Kidney (tissue), 14 donors: ENCODE measurements around the gene PTK6. TPM values are rescaled to one million over a fixed set of nuclear protein-coding genes. Genes with fewer than 3 reads are reported as not detected.

Source experiments
- DNase-seq, 5 donors: peaks; one replicate each; pipeline ENCODE4 v3.0.0-alpha.2; 2013 to 2020
- FAIRE-seq: peaks from 2 replicates; lab custom pipeline; 2012; peaks lifted over from hg19 to GRCh38; lab: Jason Lieb, UNC
- H3K27ac ChIP-seq, 2 donors: one replicate each; pipeline ENCODE4 v1.7.0; 2013; ENCODE audit warnings: low read depth in 2 of 2, low read length in 2 of 2, inconsistent platforms in 1 of 2
- H3K27me3 ChIP-seq: one replicate; pipeline ENCODE4 v1.7.1; 2013; ENCODE audit warnings: low read length, inconsistent platforms; ENCODE audit not compliant: control insufficient read depth, insufficient read depth
- H3K36me3 ChIP-seq, 3 donors: one replicate each; pipeline versions ENCODE4 v1.7.0 to v1.7.1; 2013; ENCODE audit warnings: low read length in 3 of 3, control low read depth in 1 of 3, inconsistent platforms in 1 of 3; ENCODE audit not compliant: insufficient read depth in 3 of 3, control insufficient read depth in 2 of 3
- H3K4me1 ChIP-seq, 3 donors: one replicate each; pipeline versions ENCODE4 v1.7.0 to v1.7.1; 2013; ENCODE audit warnings: low read length in 3 of 3, inconsistent platforms in 1 of 3, low read depth in 1 of 3; ENCODE audit not compliant: control insufficient read depth in 2 of 3, insufficient read depth in 2 of 3
- H3K4me3 ChIP-seq, 3 donors: one replicate each; pipeline versions ENCODE4 v1.7.0 to v1.8.1; 2013; ENCODE audit warnings: low read length in 3 of 3, control low read depth in 1 of 3, inconsistent platforms in 1 of 3
- H3K9ac ChIP-seq, 3 donors: one replicate each; pipeline versions ENCODE4 v1.7.0 to v1.7.1; 2013; ENCODE audit warnings: low read length in 3 of 3, control low read depth in 1 of 3, inconsistent platforms in 1 of 3
- H3K9me3 ChIP-seq, 3 donors: one replicate each; pipeline versions ENCODE4 v1.7.0 to v1.7.1; 2013; ENCODE audit warnings: low read length in 3 of 3, control low read depth in 1 of 3, inconsistent platforms in 1 of 3; ENCODE audit not compliant: control insufficient read depth in 2 of 3, insufficient read depth in 1 of 3
- intact Hi-C: fragments of 100-400 bp; cut with DNase I; formaldehyde crosslinking; loops from one replicate; pipeline ENCODE4 v1.11.1; 2022
- polyA plus RNA-seq: library from polyadenylated mRNA; stranded (reverse); fragments of 350-450 nt; fragmentation: Illumina TruSeq; extraction: RNeasy Lipid Tissue Mini Kit (QIAGEN cat#74804); gene quantifications from one replicate; pipeline ENCODE4 v1.2.3, GENCODE V29; 2014; ENCODE audit warnings: low read depth, low replicate concordance; ENCODE audit not compliant: insufficient read depth
- total RNA-seq: library from RNA; stranded (reverse); fragmentation: NEBNext Ultra II Directional; extraction: Animal tissue kit (Norgen Biotek cat#: 25700); gene quantifications from one replicate; pipeline ENCODE4 v1.2.1, GENCODE V29; 2021
- TF ChIP-seq, protein P1 (sequence below): IDR thresholded peaks from 3 replicates; pipeline ENCODE4 v1.5.1; 2012; ENCODE audit warnings: mild to moderate bottlenecking, moderate library complexity, borderline replicate concordance; ENCODE audit not compliant: insufficient read depth; ENCODE audit errors: extremely low read depth
- donor health status: control.
- donor health status: control.
- donor health status: control.
- donor health status: control.
- donor health status: control.
- donor health status: DM: yes; HTN: yes; CAD: no.
- donor health status: Normal renal cell carcinoma (clear cell type).

PTK6 gene
- total and polyA plus RNA-seq, 2 donors from 2014 or later, result 0.26 to 1.1 TPM

DNA sequence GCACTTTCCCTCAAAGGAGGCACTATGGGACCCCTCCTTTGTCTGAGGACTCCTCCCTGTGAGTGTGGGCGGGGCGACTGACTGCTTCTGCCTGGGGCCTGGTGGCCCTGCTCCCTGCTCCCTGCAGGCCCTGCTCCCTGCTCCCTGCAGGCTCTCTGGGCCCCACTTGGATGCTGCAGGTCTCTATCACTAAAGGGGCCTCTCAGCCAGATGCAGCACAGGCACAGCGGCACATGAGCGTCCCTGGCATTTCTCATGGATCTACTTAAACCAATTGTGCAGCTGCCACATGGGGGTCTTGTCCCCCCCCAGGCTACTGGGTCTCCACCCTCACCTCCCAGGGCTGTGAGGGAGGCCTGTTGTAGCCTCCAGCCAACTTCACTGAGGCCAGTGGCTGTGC lies 46.1 kb downstream of the PTK6 start:
- Histone ChIP-seq H3K27ac (no peak overlapping the region), H3K9me3 (no peaks in the 10 kb centered on the region), H3K27me3 (peaks cover 2% of the 10 kb centered on the region), H3K4me1 (no peaks in the 10 kb centered on the region), H3K9ac (no peak overlapping the region), H3K36me3 (no peaks in the 10 kb centered on the region), H3K4me3 (no peak overlapping the region)
- intact Hi-C loops, result no loop called here
- DNase-seq (peak in 1 of 5 donors; percentile 39), FAIRE-seq (no peak)
- TF ChIP-seq, protein P1, sequence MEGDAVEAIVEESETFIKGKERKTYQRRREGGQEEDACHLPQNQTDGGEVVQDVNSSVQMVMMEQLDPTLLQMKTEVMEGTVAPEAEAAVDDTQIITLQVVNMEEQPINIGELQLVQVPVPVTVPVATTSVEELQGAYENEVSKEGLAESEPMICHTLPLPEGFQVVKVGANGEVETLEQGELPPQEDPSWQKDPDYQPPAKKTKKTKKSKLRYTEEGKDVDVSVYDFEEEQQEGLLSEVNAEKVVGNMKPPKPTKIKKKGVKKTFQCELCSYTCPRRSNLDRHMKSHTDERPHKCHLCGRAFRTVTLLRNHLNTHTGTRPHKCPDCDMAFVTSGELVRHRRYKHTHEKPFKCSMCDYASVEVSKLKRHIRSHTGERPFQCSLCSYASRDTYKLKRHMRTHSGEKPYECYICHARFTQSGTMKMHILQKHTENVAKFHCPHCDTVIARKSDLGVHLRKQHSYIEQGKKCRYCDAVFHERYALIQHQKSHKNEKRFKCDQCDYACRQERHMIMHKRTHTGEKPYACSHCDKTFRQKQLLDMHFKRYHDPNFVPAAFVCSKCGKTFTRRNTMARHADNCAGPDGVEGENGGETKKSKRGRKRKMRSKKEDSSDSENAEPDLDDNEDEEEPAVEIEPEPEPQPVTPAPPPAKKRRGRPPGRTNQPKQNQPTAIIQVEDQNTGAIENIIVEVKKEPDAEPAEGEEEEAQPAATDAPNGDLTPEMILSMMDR, result no peak

DNA sequence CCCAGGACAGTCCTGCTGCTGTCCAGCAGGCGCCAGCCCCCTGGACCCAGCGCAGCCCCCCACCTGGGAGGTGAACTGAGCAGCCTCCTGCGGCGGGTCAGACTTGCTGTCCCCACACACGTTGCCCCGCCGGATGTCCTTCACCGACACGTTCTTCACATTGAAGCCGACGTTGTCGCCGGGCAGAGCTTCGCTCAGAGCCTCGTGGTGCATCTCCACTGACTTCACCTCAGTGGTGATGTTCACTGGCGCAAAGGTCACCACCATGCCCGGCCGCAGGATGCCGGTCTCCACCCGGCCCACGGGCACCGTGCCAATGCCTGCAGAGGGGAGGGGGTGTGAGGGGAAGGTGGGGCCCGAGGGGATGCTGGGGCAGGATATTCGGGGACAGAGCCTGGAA lies 46.8 kb downstream of the PTK6 start:
- no peaks in the 10 kb centered on the region for H3K9me3 ChIP-seq
- no peaks in the 10 kb centered on the region for H3K4me1 ChIP-seq
- TF ChIP-seq, protein P1, result no peak
- no peak overlapping the region for H3K4me3 ChIP-seq
- intact Hi-C loops, result no loop called here
- H3K27me3 ChIP-seq, result peaks cover 2% of the 10 kb centered on the region
- FAIRE-seq, result no peak
- DNase-seq, result peak in 1 of 5 donors; percentile 70
- no peaks in the 10 kb centered on the region for H3K36me3 ChIP-seq
- H3K9ac ChIP-seq, result no peak overlapping the region
- no peak overlapping the region for H3K27ac ChIP-seq

DNA sequence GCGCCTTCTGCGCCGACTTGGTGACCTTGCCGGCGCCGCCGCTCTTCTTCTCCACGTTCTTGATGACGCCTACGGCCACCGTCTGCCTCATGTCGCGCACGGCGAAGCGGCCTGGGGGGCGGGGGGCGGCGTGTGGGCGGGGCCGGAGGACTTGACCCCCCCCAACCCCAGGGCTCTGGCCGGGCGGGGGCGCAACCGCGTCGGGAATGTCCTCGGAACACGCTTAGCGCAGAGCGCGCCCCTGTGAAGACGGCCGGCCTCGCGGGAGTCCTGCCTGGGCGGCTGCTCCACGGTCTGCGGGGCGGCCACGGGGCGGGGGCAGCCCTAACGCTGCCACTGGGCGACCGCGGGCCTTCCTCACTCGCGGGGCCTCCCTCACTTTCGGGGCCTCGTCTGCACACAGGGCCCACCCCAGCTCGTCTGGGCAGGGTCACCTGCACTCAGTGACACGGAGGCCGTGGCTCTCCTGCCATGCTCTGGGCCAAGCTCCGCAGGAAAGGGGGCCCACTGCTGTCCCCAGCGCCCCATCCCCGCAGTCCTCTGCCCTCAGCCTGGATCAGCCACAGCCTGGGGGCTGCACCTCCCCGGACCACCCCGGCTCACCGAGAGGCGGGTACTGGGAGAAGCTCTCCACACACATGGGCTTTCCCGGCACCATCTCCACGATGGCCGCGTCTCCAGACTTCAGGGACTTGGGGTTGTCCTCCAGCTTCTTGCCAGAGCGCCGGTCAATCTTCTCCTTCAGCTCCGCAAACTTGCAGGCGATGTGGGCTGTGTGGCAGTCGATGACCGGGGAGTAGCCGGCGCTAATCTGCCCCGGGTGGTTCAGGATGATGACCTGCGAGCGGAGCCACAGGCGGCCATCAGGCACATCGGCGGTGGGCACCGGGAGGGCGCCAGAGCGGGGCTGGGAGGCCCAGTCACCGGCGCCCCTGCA lies 48.6 kb downstream of the PTK6 start:
- intact Hi-C loops, result no loop called here
- Histone ChIP-seq H3K36me3 (no peaks in the 10 kb centered on the region), H3K4me1 (no peaks in the 10 kb centered on the region), H3K27me3 (peaks cover 2% of the 10 kb centered on the region), H3K9me3 (no peaks in the 10 kb centered on the region), H3K9ac (no peak overlapping the region), H3K27ac (no peak overlapping the region), H3K4me3 (no peak overlapping the region)
- DNase-seq, result peak in 1 of 5 donors; percentile 71
- TF ChIP-seq, protein P1, result no peak
- no peak for FAIRE-seq
